Activated CD4-positive, alpha-beta T cell treated with anti-CD3 and anti-CD28 coated beads, Interleukin-2, amount 50 U/mL, for 1 hour (primary cell): ENCODE results near the gene BCR.
"Not testable (repeated sequence)": the region's sequence is repeated elsewhere in the genome, so short reads cannot be mapped to it uniquely, and the experiment has no call there.

Experiments
- DNase-seq: peaks from one replicate; pipeline ENCODE4 v3.0.0-alpha.2; 2020

BCR gene

DNA sequence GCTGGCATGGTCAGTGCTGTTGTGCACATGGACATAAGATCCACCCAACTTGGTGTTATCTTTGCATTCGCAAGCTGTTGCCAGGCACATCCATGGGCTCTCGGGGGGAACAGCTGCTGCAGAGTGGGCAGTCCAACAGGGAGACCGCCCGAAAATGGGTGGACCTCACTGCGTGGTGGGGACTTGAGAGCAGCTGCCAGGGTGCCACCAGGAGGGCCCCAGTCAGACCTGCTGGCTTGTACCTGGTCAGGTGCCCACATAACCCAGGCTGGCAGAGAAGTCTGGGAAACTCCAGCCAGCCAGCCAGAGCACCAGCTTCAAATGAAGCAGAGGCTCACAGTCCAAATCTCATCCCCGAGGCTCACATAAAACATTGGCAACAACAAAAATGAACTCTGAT is 120.2 kb downstream of the BCR start:
- DNase-seq, result no peak

DNA sequence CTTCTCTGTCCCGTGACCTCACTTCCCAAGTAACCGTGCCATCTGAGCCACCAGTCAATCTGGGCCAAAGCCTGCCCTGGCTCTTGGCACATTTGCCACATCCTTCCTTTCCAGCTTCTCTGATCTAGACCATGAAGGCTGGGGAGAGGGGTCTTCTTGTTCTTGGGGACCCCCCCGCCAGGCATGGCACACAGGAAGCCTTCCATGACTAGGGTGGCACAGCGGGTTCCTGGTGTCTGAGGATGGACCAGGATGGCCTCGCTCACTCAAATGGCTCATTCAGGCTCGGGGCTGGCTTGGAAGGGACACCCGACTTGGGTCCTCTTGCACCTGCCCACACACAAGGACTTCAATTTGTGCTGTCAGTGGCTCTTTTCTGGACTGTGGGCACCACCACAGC is 121.3 kb downstream of the BCR start:
- DNase-seq, result no peak

- no peak for DNase-seq
Observed at GRCh38 chr22:23302171-23303002, 122.1 kb downstream of the BCR start.

GRCh38 chr22:23305321-23305910 is 125.1 kb downstream of the BCR start:
- DNase-seq, result no peak

GRCh38 chr22:23305922-23306374 is 125.6 kb downstream of the BCR start:
- DNase-seq, result no peak

DNA sequence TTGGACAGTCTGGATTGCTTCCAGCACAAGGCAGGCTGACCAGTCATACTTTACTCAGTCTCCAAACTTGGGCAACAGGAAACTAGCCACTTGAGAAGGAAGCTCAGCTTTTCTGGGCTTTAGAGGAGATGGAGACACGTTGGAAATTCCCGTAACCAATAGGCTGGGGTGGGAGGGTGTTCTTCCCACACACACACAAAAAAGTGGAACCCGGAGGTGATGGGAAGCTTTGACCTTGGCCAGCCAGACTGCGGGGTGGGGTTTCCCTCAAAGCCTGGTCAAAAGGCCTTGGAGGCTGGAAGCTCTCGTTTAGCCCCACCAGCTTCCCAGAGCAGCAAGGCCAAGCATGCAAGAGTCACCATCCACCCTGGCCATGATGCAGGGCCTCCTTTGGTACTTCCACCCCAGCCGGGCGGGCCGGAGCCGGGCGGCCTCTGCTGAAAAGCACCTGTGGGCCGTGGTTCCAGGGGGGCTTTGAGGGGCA is 126.2 kb downstream of the BCR start:
- DNase-seq, result no peak

DNA sequence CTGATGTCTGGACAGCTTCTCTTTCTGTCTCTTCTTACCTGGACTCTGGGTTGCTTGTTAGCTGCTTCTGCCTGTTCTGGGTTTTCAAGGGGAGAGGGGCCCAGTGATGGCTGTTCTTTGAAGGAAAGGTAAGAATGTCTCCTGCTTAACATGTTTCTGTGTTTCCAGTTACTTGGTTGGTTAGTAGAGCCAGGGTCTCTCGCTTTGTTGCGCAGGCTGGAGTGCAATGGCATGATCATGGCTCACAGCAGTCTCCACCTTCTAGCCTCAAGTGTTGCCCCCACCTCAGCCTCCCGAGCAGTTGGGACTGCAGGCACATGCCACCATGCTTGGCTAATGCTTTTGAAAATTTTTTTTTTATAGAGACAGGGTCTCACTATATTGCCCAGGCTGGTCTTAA is 126.6 kb downstream of the BCR start:
- DNase-seq, result no peak

- DNase-seq, result not testable (repeated sequence)
Observed at GRCh38 chr22:23307511-23307910, 127.2 kb downstream of the BCR start.

DNA sequence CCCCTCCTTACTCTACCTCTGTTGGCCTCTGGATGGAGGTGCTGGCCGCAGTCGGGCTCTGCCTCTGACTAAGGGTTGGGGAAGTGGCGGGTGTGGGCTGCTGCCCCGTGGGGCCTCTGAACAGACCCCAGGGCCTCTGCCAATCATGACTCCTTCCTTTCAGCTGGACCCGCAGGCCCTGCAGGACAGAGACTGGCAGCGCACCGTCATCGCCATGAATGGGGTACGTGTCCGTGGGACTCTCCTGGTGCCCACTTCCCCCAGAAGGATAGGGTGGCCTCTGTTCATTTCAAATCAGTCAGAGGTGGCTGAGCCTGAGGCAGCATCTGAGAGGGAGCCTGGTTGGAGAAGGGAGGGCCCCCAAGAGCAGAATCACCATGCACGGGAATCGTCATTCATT is 129.0 kb downstream of the BCR start:
- DNase-seq, result not testable (repeated sequence)

- not testable (repeated sequence) for DNase-seq
Observed at GRCh38 chr22:23310443-23311097, 130.3 kb downstream of the BCR start.

- not testable (repeated sequence) for DNase-seq
Observed at GRCh38 chr22:23311635-23312420, 131.5 kb downstream of the BCR start.

GRCh38 chr22:23313791-23314567 is 133.7 kb downstream of the BCR start:
- no peak for DNase-seq

DNA sequence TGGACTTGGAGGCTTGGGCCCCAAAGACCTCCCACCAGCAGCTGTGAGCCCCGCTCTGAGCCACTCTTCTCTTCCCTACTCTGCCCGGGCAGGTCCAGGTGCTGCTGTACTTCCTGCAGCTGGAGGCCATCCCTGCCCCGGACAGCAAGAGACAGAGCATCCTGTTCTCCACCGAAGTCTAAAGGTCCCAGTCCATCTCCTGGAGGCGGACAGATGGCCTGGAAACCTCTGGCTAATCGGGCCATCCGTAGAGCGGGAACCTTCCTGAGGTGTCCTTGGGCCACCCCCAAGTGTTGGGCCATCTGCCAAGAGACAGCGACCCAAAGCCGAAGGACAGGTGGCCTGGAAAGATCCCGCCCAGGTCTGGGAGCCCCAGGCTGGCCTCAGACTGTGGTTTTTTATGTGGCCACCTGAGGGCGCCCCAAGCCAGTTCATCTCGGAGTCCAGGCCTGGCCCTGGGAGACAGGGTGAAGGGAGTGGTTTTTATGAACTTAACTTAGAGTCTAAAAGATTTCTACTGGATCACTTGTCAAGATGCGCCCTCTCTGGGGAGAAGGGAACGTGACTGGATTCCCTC is 135.1 kb downstream of the BCR start:
- peak; percentile 47 for DNase-seq

DNA sequence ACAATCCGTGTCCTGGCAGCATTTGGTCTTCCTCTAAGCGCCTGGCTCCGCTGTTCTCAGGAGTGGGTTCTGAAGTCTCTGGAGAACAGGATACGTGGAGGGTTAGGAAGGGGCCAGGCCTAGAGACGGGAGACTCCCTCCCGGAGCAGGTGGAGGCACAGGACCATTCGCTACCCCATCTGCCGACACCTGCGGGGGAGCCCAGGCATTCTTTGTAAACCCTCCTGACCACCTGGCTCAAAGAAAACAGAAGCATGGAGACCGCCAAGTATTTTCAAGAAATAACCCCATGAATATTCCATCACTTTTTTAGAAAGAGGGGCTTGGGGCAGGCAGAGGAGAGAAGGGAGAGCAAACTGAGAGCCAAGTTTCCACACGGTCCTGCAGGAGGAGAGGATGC is 136.3 kb downstream of the BCR start:
- not testable (repeated sequence) for DNase-seq

DNA sequence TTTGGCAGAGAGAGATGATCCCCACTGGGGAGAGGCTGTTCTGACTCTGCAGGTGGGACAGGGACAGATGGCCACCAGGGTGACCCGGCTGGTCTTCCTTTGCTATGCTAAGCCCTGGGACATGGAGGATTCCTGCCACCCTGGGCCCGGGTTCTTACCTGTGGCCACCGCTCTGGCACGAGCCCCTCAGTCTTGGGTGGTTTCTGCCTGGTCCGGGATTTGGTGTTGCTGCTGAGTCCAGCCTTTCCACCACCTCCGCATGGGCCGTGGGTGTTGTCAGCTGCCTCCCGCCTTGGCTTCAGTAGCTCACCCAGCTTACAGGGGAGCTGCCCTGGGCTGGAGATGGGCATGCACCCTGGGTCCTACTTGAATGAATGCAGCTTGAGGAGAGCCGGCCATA is 138.0 kb downstream of the BCR start:
- not testable (repeated sequence) for DNase-seq

GRCh38 chr22:23322497-23323080 is 142.3 kb downstream of the BCR start:
- not testable (repeated sequence) for DNase-seq

DNA sequence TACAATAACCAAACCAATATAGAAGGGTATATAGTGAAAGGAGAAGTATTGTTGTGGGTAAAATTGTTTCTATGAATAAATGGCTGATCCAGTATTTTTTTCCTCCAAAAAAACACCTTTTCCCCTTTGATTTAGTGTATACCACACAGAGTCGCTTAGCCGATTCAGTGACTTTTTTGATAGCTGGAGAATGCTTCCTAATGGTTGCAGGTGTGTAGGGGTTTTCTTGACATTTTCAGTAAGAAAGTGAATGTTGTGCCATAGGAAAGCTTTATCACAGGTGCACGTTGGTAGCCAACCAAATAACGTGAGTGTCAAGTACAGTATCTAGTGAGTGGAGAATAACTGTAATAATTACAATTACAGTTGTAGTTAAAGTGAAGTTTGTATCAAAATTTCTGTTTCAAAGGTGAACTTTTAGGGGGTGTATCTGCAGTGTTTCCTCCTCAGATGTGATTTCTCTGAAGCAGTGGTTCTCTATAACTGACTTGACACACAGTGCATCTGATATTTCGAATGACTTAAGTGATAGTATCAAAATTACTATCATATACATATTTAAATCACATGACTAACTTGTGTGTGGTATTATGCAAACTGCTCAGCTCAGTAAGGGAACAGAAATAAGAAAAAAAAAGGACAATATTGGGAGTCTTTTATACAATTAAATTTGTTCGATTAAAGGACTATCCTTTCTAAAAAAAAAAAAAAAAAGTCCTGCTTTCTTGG is 143.8 kb downstream of the BCR start:
- DNase-seq, result not testable (repeated sequence)

DNA sequence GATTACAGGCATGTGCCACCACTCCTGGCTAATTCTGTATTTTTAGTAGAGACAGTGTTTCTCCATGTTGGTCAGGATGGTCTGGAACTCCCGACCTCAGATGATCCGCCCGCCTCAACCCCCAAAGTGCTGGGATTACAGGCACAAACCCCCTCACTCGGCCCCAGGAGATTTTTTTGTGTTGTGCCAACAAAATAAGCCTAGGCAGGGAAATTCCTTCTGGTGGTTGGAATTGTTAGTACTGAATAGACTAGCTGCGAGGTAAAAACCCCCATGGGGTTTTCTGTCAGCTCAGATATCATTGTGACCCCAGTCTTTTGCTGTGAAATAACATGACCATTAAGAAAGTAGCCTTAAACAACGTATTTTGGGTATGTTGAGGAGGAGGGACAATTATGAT is 144.9 kb downstream of the BCR start:
- DNase-seq, result no peak

GRCh38 chr22:23333822-23334221 is 153.5 kb downstream of the BCR start:
- DNase-seq, result not testable (repeated sequence)

DNA sequence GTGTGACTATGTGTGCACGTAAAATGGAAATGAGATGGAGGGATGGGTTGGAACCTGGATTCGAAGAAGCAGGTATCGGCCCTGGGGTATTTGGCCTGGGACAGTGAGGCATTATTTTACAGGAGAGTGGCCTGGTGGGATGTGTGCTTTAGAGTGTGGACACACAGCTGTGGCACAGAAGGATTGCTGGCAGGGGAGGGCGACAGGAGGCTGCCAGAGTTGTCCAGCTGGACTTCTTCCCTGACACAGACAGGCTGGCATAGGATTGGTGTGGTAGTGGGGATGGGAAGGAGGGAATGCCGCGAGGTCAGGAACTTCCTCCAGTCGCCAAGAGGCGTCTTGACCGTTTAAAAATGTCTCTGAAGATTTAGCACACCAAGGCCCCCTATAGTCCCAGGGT is 157.4 kb downstream of the BCR start:
- not testable (repeated sequence) for DNase-seq
